Endothelial cell of umbilical vein (primary cell): ENCODE measurements around the gene PEDS1.

Experiments used
- CTCF ChIP-seq, 2 donors: IDR thresholded peaks; 1 replicate in 1 of 2; 2 replicates in 1 of 2; pipeline ENCODE4 v1.5.1; 2011; ENCODE audit warnings: low read length in 2 of 2, mild to moderate bottlenecking in 2 of 2, moderate library complexity in 2 of 2, control low read depth in 1 of 2, inconsistent platforms in 1 of 2, low read depth in 1 of 2; ENCODE audit not compliant: insufficient read depth in 1 of 2; ENCODE audit errors: extremely low read depth in 1 of 2
- FOS ChIP-seq: IDR thresholded peaks from 2 replicates; pipeline ENCODE4 v1.6.1; 2011; ENCODE audit warnings: mild to moderate bottlenecking, low read length, moderate library complexity, borderline replicate concordance; ENCODE audit not compliant: insufficient read depth
- POLR2AphosphoS5 ChIP-seq: IDR thresholded peaks from 2 replicates; pipeline ENCODE4 v1.6.1; 2012; ENCODE audit warnings: low read depth, mild to moderate bottlenecking, control low read depth, low read length, moderate library complexity; ENCODE audit not compliant: insufficient read depth
- TF ChIP-seq, protein P1 (sequence below): IDR thresholded peaks from 2 replicates; pipeline ENCODE4 v1.6.1; 2011; ENCODE audit not compliant: insufficient read depth, insufficient read length

DNA sequence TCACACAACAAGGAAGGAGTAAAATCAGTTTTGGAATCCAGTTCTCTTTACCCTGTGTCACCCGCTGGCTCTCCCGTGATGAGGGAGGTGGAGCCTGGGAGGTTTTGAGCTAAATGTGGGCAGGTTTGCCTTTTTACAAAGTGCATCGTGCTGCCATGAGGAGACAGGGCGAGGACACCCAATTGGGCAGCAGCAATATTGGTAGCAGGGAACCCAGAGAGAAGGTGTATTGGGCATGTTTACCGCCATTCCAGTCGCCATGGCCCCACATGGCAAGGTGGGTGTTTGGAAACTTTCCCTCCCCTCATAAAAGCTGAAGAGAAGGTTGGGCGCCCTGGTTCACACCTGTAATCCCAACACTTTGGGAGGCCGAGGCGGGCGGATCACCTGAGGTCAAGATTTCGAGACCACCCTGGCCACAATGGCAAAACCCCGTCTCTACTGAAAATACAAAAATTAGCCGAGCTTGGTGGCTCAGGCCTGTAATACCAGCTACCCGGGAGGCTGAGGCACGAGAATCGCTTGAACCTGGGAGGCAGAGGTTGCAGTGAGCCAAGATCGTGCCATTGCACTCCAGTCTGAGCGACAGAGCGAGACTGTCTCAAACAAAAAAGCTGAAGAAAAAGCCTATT is 37.0 kb downstream of the PEDS1 start:
- TF ChIP-seq CTCF (IDR thresholded peaks at IDR 0.05; ENCODE audit: extremely low read depth in 1 of 2, insufficient read depth in 1 of 2, low read depth in 1 of 2, low read length in 2 of 2) (no peak), FOS (no peak), POLR2AphosphoS5 (no peak)
- TF ChIP-seq, protein P1, sequence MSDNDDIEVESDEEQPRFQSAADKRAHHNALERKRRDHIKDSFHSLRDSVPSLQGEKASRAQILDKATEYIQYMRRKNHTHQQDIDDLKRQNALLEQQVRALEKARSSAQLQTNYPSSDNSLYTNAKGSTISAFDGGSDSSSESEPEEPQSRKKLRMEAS: no peak
